H9 (cell line): Measurements from ENCODE around the gene EEF2K. TPM values are rescaled to one million over a fixed set of nuclear protein-coding genes. Genes with fewer than 3 reads are reported as not detected.

Experiments used
- DNase-seq: peaks from one replicate; pipeline ENCODE4 v3.0.0-alpha.2; 2017
- H2AFZ ChIP-seq: one replicate; pipeline ENCODE4 v1.6.1; 2013; ENCODE audit warnings: mild to moderate bottlenecking, low read length, control low read depth, moderate library complexity
- H2AK5ac ChIP-seq: 2 replicates; pipeline ENCODE4 v1.6.1; 2013; ENCODE audit warnings: low read length, control low read depth, mixed read lengths; ENCODE audit not compliant: insufficient read length
- H2BK120ac ChIP-seq: one replicate; pipeline ENCODE4 v1.6.1; 2013; ENCODE audit warnings: low read depth, mild to moderate bottlenecking, low read length, control low read depth, inconsistent platforms; ENCODE audit not compliant: poor library complexity, severe bottlenecking
- H2BK12ac ChIP-seq: 2 replicates; pipeline ENCODE4 v1.6.1; 2013; ENCODE audit warnings: low read length, control low read depth, mixed read lengths, low read depth; ENCODE audit not compliant: insufficient read length
- H2BK15ac ChIP-seq: 2 replicates; pipeline ENCODE4 v1.6.1; 2013; ENCODE audit warnings: low read depth, low read length, control low read depth
- H2BK20ac ChIP-seq: one replicate; pipeline ENCODE4 v1.6.1; 2013; ENCODE audit warnings: low read depth, mild to moderate bottlenecking, low read length, control low read depth, inconsistent platforms; ENCODE audit not compliant: poor library complexity, severe bottlenecking
- H2BK5ac ChIP-seq: 2 replicates; pipeline ENCODE4 v1.6.1; 2013; ENCODE audit warnings: low read length, control low read depth, mixed read lengths; ENCODE audit not compliant: insufficient read length
- H3K14ac ChIP-seq: 2 replicates; pipeline ENCODE4 v1.6.1; 2013; ENCODE audit warnings: low read length, control low read depth; ENCODE audit not compliant: insufficient read depth
- H3K18ac ChIP-seq: 2 replicates; pipeline ENCODE4 v1.6.1; 2013; ENCODE audit warnings: low read depth, mild to moderate bottlenecking, mixed read lengths, low read length, control low read depth; ENCODE audit not compliant: insufficient read length
- H3K23ac ChIP-seq: 2 replicates; pipeline ENCODE4 v1.6.1; 2013; ENCODE audit warnings: low read length, control low read depth, mixed read lengths, low read depth; ENCODE audit not compliant: insufficient read length
- H3K23me2 ChIP-seq: 2 replicates; pipeline ENCODE4 v1.6.1; 2013; ENCODE audit warnings: low read depth, mild to moderate bottlenecking, mixed read lengths, low read length, control low read depth; ENCODE audit not compliant: insufficient read length, poor library complexity, severe bottlenecking
- H3K27ac ChIP-seq: 2 replicates; pipeline ENCODE4 v1.5.1; 2013; ENCODE audit warnings: low read length, control low read depth, mixed read lengths, low read depth; ENCODE audit not compliant: insufficient read length
- H3K27me3 ChIP-seq: 2 replicates; pipeline ENCODE4 v1.6.1; 2013; ENCODE audit warnings: low read length, control low read depth, inconsistent platforms; ENCODE audit not compliant: insufficient read depth
- H3K4ac ChIP-seq: 2 replicates; pipeline ENCODE4 v1.6.1; 2013; ENCODE audit warnings: low read depth, mild to moderate bottlenecking, control low read depth, inconsistent platforms, low read length, moderate library complexity
- H3K4me1 ChIP-seq: 2 replicates; pipeline ENCODE4 v1.6.1; 2013; ENCODE audit warnings: low read length, control low read depth, inconsistent platforms; ENCODE audit not compliant: insufficient read depth
- H3K4me2 ChIP-seq: 2 replicates; pipeline ENCODE4 v1.6.1; 2013; ENCODE audit warnings: low read length, control low read depth, mixed read lengths; ENCODE audit not compliant: insufficient read length, insufficient read depth
- H3K56ac ChIP-seq: 2 replicates; pipeline ENCODE4 v1.6.1; 2013; ENCODE audit warnings: low read depth, mild to moderate bottlenecking, mixed read lengths, low read length, control low read depth; ENCODE audit not compliant: insufficient read length
- H3K79me1 ChIP-seq: 2 replicates; pipeline ENCODE4 v1.6.1; 2013; ENCODE audit warnings: low read depth, mild to moderate bottlenecking, moderate library complexity, low read length, control low read depth, inconsistent platforms; ENCODE audit not compliant: insufficient read depth, poor library complexity, severe bottlenecking
- H3K79me2 ChIP-seq: 2 replicates; pipeline ENCODE4 v1.6.1; 2013; ENCODE audit warnings: low read length, control low read depth, inconsistent platforms; ENCODE audit not compliant: insufficient read depth
- H3K9ac ChIP-seq: 2 replicates; pipeline ENCODE4 v1.6.1; 2013; ENCODE audit warnings: low read length, control low read depth, mixed read lengths; ENCODE audit not compliant: insufficient read length; ENCODE audit errors: extremely low read depth
- H3K9me3 ChIP-seq: one replicate; pipeline ENCODE4 v1.6.1; 2013; ENCODE audit warnings: low read depth, low read length, inconsistent platforms; ENCODE audit not compliant: control insufficient read depth
- H3T11ph ChIP-seq: one replicate; pipeline ENCODE4 v1.6.1; 2013; ENCODE audit warnings: mild to moderate bottlenecking, low read length, control low read depth, inconsistent platforms
- H4K20me1 ChIP-seq: one replicate; pipeline ENCODE4 v1.6.1; 2013; ENCODE audit not compliant: control insufficient read depth, insufficient read length, insufficient read depth
- H4K5ac ChIP-seq: 2 replicates; pipeline ENCODE4 v1.6.1; 2013; ENCODE audit warnings: low read depth, mild to moderate bottlenecking, mixed read lengths, low read length, control low read depth; ENCODE audit not compliant: insufficient read length
- H4K8ac ChIP-seq: replicated peaks from 2 replicates; pipeline ENCODE4 v1.6.1; 2013; ENCODE audit warnings: low read length, control low read depth, mixed read lengths, low read depth; ENCODE audit not compliant: insufficient read length
- H4K91ac ChIP-seq: 2 replicates; pipeline ENCODE4 v1.6.1; 2013; ENCODE audit warnings: low read depth, mild to moderate bottlenecking, moderate library complexity, mixed read lengths, low read length, control low read depth; ENCODE audit not compliant: insufficient read length
- H3K27ac Mint-ChIP-seq, 3 experiments: 2 replicates in 2 of 3; 3 replicates in 1 of 3; pipeline ENCODE4 v1.8.0; 2020 to 2021; ENCODE audit warnings: mixed read lengths in 3 of 3, mild to moderate bottlenecking in 1 of 3, moderate library complexity in 1 of 3
- H3K27me3 Mint-ChIP-seq: 2 replicates; pipeline ENCODE4 v1.8.0; 2021; ENCODE audit warnings: low read depth, mild to moderate bottlenecking, moderate library complexity, mixed read lengths
- H3K36me3 Mint-ChIP-seq, 3 experiments: 2 replicates in 2 of 3; 3 replicates in 1 of 3; pipeline ENCODE4 v1.8.0; 2020 to 2021; ENCODE audit warnings: low read depth in 3 of 3, mixed read lengths in 3 of 3; ENCODE audit not compliant: insufficient read depth in 1 of 3
- H3K4me1 Mint-ChIP-seq, 2 experiments: 2 replicates each; pipeline ENCODE4 v1.8.0; 2020; ENCODE audit warnings: mixed read lengths in 2 of 2
- H3K4me3 Mint-ChIP-seq, 2 experiments: 2 replicates in 1 of 2; 3 replicates in 1 of 2; pipeline ENCODE4 v1.8.0; 2020 to 2021; ENCODE audit warnings: mild to moderate bottlenecking in 2 of 2, mixed read lengths in 2 of 2, moderate library complexity in 1 of 2
- H3K9me3 Mint-ChIP-seq, 2 experiments: 2 replicates in 1 of 2; 3 replicates in 1 of 2; pipeline ENCODE4 v1.8.0; 2020; ENCODE audit warnings: mild to moderate bottlenecking in 2 of 2, mixed read lengths in 2 of 2, moderate library complexity in 1 of 2
- CTCF ChIP-seq: fragments of 200-600 bp; sonication (generic); conservative IDR thresholded peaks from 3 replicates; pipeline ENCODE4 v1.8.0; 2021; ENCODE audit warnings: antibody characterized with exemption, mild to moderate bottlenecking
- WGBS: extraction: QIAGEN DNeasy Blood & Tissue Kit; methylation state at CpG from one replicate; pipeline ENCODE4 v1.1.7; 2013; ENCODE audit warnings: missing lambda C conversion rate, low lambda C conversion rate, mixed read lengths; ENCODE audit not compliant: insufficient read length; ENCODE audit errors: extremely low coverage; 5-methylcytosine and 5-hydroxymethylcytosine counted together
- total RNA-seq: library from RNA; stranded (reverse); gene quantifications from 2 replicates; pipeline ENCODE4 v1.2.1, GENCODE V29; 2021

EEF2K gene
- total RNA-seq, 1 experiment from 2014 or later: 20.7 TPM

- no peaks in the 10 kb centered on the region for H3K9me3 ChIP-seq
- no peak overlapping the region for H3K18ac ChIP-seq
- no peak overlapping the region for H3K4ac ChIP-seq
- no peak overlapping the region for H2BK5ac ChIP-seq
- no peak overlapping the region for H2BK15ac ChIP-seq
- no peaks in the 10 kb centered on the region for H3K79me1 ChIP-seq
- H4K8ac ChIP-seq: no peak overlapping the region
- H3K4me2 ChIP-seq: no peak overlapping the region
- no peak overlapping the region for H2AFZ ChIP-seq
- H3K36me3 Mint-ChIP-seq: peaks cover 53 to 70% (median 53%) of the 10 kb centered on the region in 3 experiments
- no peak overlapping the region for H2BK12ac ChIP-seq
- H3K14ac ChIP-seq: no peak overlapping the region
- no peak overlapping the region for H3K9ac ChIP-seq
- H3K27ac ChIP-seq: no peak overlapping the region
- no CpG with 5 or more reads among the region's 5 CpGs for WGBS
- H2BK20ac ChIP-seq: no peak overlapping the region
- 0 out of 4 replicates have a peak, but pooled peaks cover 0 to 3% of the 10 kb centered on the region in 2 experiments for H3K4me1 Mint-ChIP-seq
- no peak overlapping the region for H3K56ac ChIP-seq
- no peak overlapping the region for H2AK5ac ChIP-seq
- no peak overlapping the region for H4K91ac ChIP-seq
- no peak for TF ChIP-seq CTCF
- no peak overlapping the region for H3K4me3 Mint-ChIP-seq
- H2BK120ac ChIP-seq: no peak overlapping the region
- H3K4me1 ChIP-seq: no peaks in the 10 kb centered on the region
- no peak overlapping the region for H3T11ph ChIP-seq
- no peaks in the 10 kb centered on the region for H3K23me2 ChIP-seq
- H3K79me2 ChIP-seq: no peaks in the 10 kb centered on the region
- no peak overlapping the region for H3K23ac ChIP-seq
- no peaks in the 10 kb centered on the region for H4K20me1 ChIP-seq
- no peaks in the 10 kb centered on the region for H3K27me3 Mint-ChIP-seq
- H4K5ac ChIP-seq: no peak overlapping the region
- H3K27ac Mint-ChIP-seq: no peak overlapping the region; a peak in 1 of 7 replicates
- DNase-seq: no peak
- H3K9me3 Mint-ChIP-seq: peaks cover 4 to 7% of the 10 kb centered on the region in 2 experiments; a peak in 3 of 5 replicates
- no peaks in the 10 kb centered on the region for H3K27me3 ChIP-seq
Measured at GRCh38 chr16:22253272-22253671, 47.2 kb downstream of the EEF2K start.
